HepG2 (cell line): ENCODE results near the gene MYADML2. TPM values are rescaled to one million over a fixed set of nuclear protein-coding genes. Genes with fewer than 3 reads are reported as not detected.
A peak's percentile ranks its signal among the peaks of the same experiment; 100 is the strongest.

Experiments
- BORCS8-MEF2B ChIP-seq: sonication (generic); formaldehyde crosslinking; IDR thresholded peaks from 2 replicates; pipeline ENCODE4 v1.8.0; 2022; ENCODE audit warnings: mild to moderate bottlenecking, missing genetic modification reagents
- FOXJ3 ChIP-seq: sonication (generic); formaldehyde crosslinking; IDR thresholded peaks from 2 replicates; pipeline ENCODE4 v1.4.0; 2020; ENCODE audit warnings: missing genetic modification reagents, mild to moderate bottlenecking, borderline replicate concordance
- HDAC2 ChIP-seq: sonication (generic); formaldehyde crosslinking; IDR thresholded peaks from 2 replicates; pipeline ENCODE4 v1.4.0; 2020; ENCODE audit warnings: missing genetic modification reagents
- HIVEP1 ChIP-seq: sonication (generic); formaldehyde crosslinking; IDR thresholded peaks from 2 replicates; pipeline ENCODE4 v1.4.0; 2020; ENCODE audit warnings: mild to moderate bottlenecking, missing genetic modification reagents
- HNF4A ChIP-seq: sonication (generic); formaldehyde crosslinking; IDR thresholded peaks from 2 replicates; pipeline ENCODE4 v1.4.0; 2020; ENCODE audit warnings: missing genetic modification reagents
- JUNB ChIP-seq: sonication (generic); formaldehyde crosslinking; IDR thresholded peaks from 2 replicates; pipeline ENCODE4 v1.8.0; 2022; ENCODE audit warnings: missing genetic modification reagents, mild to moderate bottlenecking, borderline replicate concordance
- SP4 ChIP-seq: sonication (generic); formaldehyde crosslinking; IDR thresholded peaks from 2 replicates; pipeline ENCODE4 v1.8.1; 2023; ENCODE audit warnings: mild to moderate bottlenecking, missing genetic modification reagents
- TRIM24 ChIP-seq: sonication (generic); formaldehyde crosslinking; IDR thresholded peaks from 2 replicates; pipeline ENCODE4 v1.8.0; 2022; ENCODE audit warnings: mild to moderate bottlenecking, missing genetic modification reagents
- ZBTB7A ChIP-seq: sonication (generic); formaldehyde crosslinking; IDR thresholded peaks from 2 replicates; pipeline ENCODE4 v1.8.0; 2022; ENCODE audit warnings: mild to moderate bottlenecking, missing genetic modification reagents
- ZBTB7B ChIP-seq: sonication (generic); formaldehyde crosslinking; IDR thresholded peaks from 2 replicates; pipeline ENCODE4 v1.4.0; 2020; ENCODE audit warnings: missing genetic modification reagents
- ZNF160 ChIP-seq: sonication (generic); formaldehyde crosslinking; IDR thresholded peaks from 2 replicates; pipeline ENCODE4 v1.8.0; 2022; ENCODE audit warnings: mild to moderate bottlenecking, inconsistent platforms, missing genetic modification reagents
- ZNF3 ChIP-seq: IDR thresholded peaks from 2 replicates; pipeline ENCODE4 v1.7.0; 2017; ENCODE audit warnings: inconsistent platforms
- ZNF354B ChIP-seq: sonication (generic); formaldehyde crosslinking; IDR thresholded peaks from 2 replicates; pipeline ENCODE4 v1.8.0; 2022; ENCODE audit warnings: mild to moderate bottlenecking, missing genetic modification reagents
- polyA plus RNA-seq, 8 experiments: library from polyadenylated mRNA; depleted of rRNA in 3 of 8; stranded (reverse) in 7 of 8; unstranded in 1 of 8; fragments of >200 nt; fragmentation: Illumina TruSeq in 4 of 8; extraction: Trizol in 4 of 8; gene quantifications; 2 replicates each; pipeline versions ENCODE4 v1.2.1 to v1.2.3, GENCODE V29; 2011 to 2016; ENCODE audit warnings: low read depth in 4 of 8, missing spikeins in 1 of 8, mixed read lengths in 1 of 8; ENCODE audit not compliant: insufficient read depth in 1 of 8
- total RNA-seq, 5 experiments: library from RNA; depleted of rRNA; stranded (reverse); fragments of >200 nt; fragmentation: Illumina TruSeq; extraction: Trizol; gene quantifications; 2 replicates each; pipeline ENCODE4 v1.2.3, GENCODE V29; 2016; ENCODE audit warnings: low read depth in 1 of 5
- TF ChIP-seq, protein P1 (sequence below), 2 experiments: sonication (generic) in 1 of 2; formaldehyde crosslinking in 1 of 2; IDR thresholded peaks; 2 replicates each; pipeline versions ENCODE4 v1.6.1 to v1.9.0; 2014 to 2022; ENCODE audit warnings: antibody characterized with exemption in 1 of 2, borderline replicate concordance in 1 of 2, inconsistent platforms in 1 of 2, low read depth in 1 of 2, missing genetic modification reagents in 1 of 2
- TF ChIP-seq, protein P2 (sequence below): sonication (generic); formaldehyde crosslinking; IDR thresholded peaks from 2 replicates; pipeline ENCODE4 v1.4.0; 2020; ENCODE audit warnings: missing genetic modification reagents
- TF ChIP-seq, protein P3 (sequence below), 2 experiments: sonication (generic) in 1 of 2; formaldehyde crosslinking in 1 of 2; IDR thresholded peaks; 2 replicates each; pipeline versions ENCODE4 v1.4.0 to v1.6.1; 2018 to 2020; ENCODE audit warnings: missing genetic modification reagents in 2 of 2, borderline replicate concordance in 1 of 2, low read depth in 1 of 2, mild to moderate bottlenecking in 1 of 2, missing biosample characterization in 1 of 2

MYADML2 gene
- total and polyA plus RNA-seq, 2 of the 13 experiments (the other 11 are each of a cell fraction or from before 2014, with no cell fraction given) = not detected

DNA sequence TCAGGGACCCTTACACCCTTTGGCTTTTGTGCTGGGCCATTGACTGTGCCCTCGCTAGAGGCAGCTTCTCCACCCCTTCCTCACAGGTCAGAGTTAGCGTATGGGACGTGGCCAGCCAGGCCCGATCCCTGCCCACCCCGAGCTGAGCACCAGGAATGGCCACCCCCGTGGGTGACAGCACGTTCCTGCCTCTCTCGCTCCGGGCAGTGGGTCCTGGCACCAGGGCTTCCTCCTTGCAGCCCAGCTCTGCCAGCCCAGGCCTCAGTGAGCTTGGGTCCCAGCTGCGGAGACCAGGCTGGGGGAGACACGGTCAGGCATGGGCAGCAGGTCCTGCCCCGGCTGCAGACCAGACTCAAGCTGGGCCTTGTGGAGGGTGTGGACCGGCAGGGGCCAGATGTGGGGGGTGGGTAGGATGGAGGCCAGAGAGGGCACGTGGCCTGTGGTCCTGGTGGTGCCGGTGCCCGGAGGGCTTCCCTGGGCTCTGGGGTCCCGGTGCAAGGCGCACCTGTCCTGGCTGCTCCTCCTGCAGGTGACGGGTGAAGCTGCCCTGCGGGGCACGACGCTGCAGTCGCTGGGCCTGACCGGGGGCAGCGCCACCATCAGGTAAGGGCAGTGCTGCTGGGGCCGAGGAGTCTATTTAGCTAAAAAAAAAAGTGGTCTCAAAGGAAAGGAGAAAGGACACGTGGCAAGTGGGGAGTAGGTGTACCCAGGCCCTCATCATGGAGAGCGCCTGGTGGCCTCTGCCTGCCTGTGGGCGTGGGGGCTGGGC lies 48.6 kb upstream of the MYADML2 start (continued):
- TF ChIP-seq, protein P1, sequence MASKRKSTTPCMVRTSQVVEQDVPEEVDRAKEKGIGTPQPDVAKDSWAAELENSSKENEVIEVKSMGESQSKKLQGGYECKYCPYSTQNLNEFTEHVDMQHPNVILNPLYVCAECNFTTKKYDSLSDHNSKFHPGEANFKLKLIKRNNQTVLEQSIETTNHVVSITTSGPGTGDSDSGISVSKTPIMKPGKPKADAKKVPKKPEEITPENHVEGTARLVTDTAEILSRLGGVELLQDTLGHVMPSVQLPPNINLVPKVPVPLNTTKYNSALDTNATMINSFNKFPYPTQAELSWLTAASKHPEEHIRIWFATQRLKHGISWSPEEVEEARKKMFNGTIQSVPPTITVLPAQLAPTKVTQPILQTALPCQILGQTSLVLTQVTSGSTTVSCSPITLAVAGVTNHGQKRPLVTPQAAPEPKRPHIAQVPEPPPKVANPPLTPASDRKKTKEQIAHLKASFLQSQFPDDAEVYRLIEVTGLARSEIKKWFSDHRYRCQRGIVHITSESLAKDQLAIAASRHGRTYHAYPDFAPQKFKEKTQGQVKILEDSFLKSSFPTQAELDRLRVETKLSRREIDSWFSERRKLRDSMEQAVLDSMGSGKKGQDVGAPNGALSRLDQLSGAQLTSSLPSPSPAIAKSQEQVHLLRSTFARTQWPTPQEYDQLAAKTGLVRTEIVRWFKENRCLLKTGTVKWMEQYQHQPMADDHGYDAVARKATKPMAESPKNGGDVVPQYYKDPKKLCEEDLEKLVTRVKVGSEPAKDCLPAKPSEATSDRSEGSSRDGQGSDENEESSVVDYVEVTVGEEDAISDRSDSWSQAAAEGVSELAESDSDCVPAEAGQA (IDR thresholded peaks at IDR 0.05; ENCODE audit: low read depth) = no peak; the same call in 1 of the 2 replicates
- TF ChIP-seq, protein P1 (CRISPR knock-in tag; IDR thresholded peaks at IDR 0.05; ENCODE audit: borderline replicate concordance) = no peak
- TF ChIP-seq HDAC2 (CRISPR knock-in tag) (peak; percentile 57; the same call in 1 of the 2 replicates), FOXJ3 (CRISPR knock-in tag) (no peak), HIVEP1 (CRISPR knock-in tag) (peak; percentile 59), ZNF354B (no peak), ZNF160 (CRISPR knock-in tag) (peak; percentile 81; the same call in 1 of the 2 replicates), BORCS8-MEF2B (CRISPR knock-in tag) (peak; percentile 47; the same call in 1 of the 2 replicates), ZNF3 (CRISPR knock-in tag) (peak; percentile 44; the same call in 1 of the 2 replicates), SP4 (CRISPR knock-in tag) (peak; percentile 65), ZBTB7B (peak; percentile 83), ZBTB7A (CRISPR knock-in tag) (peak; percentile 62), HNF4A (no peak), JUNB (CRISPR knock-in tag) (no peak), TRIM24 (CRISPR knock-in tag) (no peak)
- TF ChIP-seq, protein P2, sequence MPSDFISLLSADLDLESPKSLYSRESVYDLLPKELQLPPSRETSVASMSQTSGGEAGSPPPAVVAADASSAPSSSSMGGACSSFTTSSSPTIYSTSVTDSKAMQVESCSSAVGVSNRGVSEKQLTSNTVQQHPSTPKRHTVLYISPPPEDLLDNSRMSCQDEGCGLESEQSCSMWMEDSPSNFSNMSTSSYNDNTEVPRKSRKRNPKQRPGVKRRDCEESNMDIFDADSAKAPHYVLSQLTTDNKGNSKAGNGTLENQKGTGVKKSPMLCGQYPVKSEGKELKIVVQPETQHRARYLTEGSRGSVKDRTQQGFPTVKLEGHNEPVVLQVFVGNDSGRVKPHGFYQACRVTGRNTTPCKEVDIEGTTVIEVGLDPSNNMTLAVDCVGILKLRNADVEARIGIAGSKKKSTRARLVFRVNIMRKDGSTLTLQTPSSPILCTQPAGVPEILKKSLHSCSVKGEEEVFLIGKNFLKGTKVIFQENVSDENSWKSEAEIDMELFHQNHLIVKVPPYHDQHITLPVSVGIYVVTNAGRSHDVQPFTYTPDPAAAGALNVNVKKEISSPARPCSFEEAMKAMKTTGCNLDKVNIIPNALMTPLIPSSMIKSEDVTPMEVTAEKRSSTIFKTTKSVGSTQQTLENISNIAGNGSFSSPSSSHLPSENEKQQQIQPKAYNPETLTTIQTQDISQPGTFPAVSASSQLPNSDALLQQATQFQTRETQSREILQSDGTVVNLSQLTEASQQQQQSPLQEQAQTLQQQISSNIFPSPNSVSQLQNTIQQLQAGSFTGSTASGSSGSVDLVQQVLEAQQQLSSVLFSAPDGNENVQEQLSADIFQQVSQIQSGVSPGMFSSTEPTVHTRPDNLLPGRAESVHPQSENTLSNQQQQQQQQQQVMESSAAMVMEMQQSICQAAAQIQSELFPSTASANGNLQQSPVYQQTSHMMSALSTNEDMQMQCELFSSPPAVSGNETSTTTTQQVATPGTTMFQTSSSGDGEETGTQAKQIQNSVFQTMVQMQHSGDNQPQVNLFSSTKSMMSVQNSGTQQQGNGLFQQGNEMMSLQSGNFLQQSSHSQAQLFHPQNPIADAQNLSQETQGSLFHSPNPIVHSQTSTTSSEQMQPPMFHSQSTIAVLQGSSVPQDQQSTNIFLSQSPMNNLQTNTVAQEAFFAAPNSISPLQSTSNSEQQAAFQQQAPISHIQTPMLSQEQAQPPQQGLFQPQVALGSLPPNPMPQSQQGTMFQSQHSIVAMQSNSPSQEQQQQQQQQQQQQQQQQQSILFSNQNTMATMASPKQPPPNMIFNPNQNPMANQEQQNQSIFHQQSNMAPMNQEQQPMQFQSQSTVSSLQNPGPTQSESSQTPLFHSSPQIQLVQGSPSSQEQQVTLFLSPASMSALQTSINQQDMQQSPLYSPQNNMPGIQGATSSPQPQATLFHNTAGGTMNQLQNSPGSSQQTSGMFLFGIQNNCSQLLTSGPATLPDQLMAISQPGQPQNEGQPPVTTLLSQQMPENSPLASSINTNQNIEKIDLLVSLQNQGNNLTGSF (CRISPR knock-in tag) = peak; percentile 52; the same call in 1 of the 2 replicates
- TF ChIP-seq, protein P3, sequence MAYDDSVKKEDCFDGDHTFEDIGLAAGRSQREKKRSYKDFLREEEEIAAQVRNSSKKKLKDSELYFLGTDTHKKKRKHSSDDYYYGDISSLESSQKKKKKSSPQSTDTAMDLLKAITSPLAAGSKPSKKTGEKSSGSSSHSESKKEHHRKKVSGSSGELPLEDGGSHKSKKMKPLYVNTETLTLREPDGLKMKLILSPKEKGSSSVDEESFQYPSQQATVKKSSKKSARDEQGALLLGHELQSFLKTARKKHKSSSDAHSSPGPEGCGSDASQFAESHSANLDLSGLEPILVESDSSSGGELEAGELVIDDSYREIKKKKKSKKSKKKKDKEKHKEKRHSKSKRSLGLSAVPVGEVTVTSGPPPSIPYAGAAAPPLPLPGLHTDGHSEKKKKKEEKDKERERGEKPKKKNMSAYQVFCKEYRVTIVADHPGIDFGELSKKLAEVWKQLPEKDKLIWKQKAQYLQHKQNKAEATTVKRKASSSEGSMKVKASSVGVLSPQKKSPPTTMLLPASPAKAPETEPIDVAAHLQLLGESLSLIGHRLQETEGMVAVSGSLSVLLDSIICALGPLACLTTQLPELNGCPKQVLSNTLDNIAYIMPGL (CRISPR knock-in tag; IDR thresholded peaks at IDR 0.05; ENCODE audit: borderline replicate concordance in 1 of 2, low read depth in 1 of 2) = peak; percentile 83 to 92
